ENCODE data around the gene RPL41.

GRCh38 chr12:56161690-56162351, 45.4 kb downstream of the RPL41 start:
- TF ChIP-seq CTCF (conservative IDR thresholded peaks at IDR 0.05; ENCODE audit: low read depth, low read length), result no peak
- no peak for TF ChIP-seq EZH2 (IDR thresholded peaks at IDR 0.05; ENCODE audit: low read length, unreplicated experiment)
- no peak for TF ChIP-seq EZH2phosphoT487 (IDR thresholded peaks at IDR 0.05; ENCODE audit: borderline replicate concordance, low read length)
